GM21786 (cell line): ENCODE measurements around the gene SPEF2.

Source experiments
- ATAC-seq: cut with Tn5 transposase; IDR thresholded peaks from one replicate; pipeline ENCODE4 v1.9.1; 2021; ENCODE audit not compliant: unreplicated experiment

Gene SPEF2

DNA sequence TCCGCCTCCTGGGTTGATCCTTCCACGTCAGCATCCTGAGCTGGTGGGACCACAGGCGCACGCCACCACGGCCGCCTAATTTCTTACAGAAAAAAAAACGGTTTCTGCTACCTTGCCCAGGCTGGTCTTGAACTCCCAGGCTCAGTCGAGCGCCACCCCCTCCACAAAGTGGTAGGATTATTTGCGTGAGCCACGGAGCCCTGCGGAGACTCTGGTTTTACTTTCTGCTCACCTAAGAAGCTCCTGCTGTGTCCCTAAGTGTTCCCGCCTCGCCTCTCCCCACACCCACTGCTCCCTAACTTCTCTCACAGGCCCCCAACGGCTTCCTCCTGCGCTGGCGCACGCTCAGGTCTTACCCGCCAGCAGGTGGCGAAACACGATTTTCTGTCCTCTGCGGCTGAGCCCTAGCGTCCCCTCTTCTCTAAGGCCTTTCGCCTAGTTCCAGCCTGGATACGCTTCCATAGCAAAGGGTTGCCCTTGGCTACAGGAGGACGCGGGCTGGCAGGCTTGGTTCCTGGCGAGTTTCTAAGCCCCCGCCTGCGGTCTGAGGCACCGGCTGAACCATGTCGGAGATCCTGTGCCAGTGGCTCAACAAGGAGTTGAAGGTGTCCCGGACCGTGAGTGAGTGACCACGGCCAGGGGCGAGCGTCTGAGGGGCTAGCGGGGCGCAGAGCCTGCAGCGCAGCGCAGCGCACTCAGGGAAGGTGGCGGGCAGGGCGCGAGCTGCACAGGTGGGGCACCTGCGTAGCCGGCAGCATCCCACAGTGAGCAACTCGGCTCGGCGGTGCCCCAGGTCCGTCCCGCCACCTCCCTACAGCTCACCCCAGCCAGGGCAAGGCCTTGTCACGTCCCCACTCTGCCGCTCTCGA lies at the start of gene SPEF2:
Gene SPEF2 (plus strand): TSS at position 429 of the 869 bp plus-strand sequence. CDS start 135 bp downstream, at position 564.
- peak; percentile 92 for ATAC-seq

GRCh38 chr5:35575578-35575977 lies 42.1 kb upstream of the SPEF2 start:
- no peak for ATAC-seq

- ATAC-seq = no peak
These were observed 30.2 kb upstream of the SPEF2 start for GRCh38 chr5:35587419-35587818.

- ATAC-seq = no peak
These were observed 24.3 kb upstream of the SPEF2 start for GRCh38 chr5:35593338-35593737.

DNA sequence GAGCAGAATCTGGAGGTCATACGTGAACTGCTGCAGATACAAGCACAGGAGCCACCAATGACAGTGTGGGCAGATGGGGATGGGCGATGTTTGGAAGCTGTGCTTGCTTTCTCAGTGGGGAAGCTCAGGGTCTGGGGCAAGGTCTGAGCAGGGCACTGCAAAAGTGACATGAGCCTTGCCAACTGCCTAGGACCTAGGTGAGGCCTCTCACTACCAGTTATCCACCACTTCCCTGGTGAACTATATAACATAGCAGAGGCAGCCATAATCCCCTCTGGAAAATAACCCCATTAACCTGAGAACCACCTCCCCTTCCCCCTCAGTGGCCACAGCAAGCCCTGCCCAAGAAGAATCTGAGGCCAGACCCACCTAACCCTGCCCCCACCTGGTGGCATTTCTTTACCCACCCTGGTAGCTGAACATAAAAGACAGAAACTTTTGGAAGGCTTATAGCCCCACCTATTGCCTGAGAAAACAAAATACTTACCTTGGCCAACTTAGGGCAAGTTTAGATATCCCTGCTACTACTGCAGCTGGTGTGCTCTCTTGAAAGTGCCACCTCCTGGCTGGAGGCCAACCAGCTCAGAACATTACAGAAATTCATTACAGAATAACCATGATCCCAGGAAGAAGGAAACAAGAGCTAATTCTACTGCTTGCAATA lies 18.8 kb upstream of the SPEF2 start:
- ATAC-seq = no peak

GRCh38 chr5:35600591-35600990 lies 17.1 kb upstream of the SPEF2 start:
- no peak for ATAC-seq

GRCh38 chr5:35608881-35609779 lies 8.5 kb upstream of the SPEF2 start:
- no peak for ATAC-seq

DNA sequence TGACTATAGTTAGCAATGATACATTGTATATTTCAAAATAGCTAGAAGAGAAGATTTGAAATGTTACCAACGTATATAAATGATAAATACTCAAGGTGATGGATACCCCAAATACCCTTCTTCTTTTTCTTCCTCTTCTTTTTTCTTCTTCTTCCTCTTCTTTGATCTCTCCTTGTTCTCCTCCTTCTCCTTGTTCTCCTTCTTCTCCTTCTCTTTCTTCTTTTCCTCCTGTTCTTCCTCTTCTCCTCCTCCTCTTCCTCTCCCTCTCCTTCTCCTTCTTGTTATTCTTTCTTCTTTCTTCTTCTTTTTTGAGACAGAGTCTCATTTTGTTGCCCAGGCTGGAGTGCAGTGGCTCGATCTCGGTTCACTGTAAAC lies 616 bp upstream of the SPEF2 start:
- ATAC-seq = no peak

GRCh38 chr5:35618304-35618636 lies 607 bp downstream of the SPEF2 start:
- no peak for ATAC-seq

DNA sequence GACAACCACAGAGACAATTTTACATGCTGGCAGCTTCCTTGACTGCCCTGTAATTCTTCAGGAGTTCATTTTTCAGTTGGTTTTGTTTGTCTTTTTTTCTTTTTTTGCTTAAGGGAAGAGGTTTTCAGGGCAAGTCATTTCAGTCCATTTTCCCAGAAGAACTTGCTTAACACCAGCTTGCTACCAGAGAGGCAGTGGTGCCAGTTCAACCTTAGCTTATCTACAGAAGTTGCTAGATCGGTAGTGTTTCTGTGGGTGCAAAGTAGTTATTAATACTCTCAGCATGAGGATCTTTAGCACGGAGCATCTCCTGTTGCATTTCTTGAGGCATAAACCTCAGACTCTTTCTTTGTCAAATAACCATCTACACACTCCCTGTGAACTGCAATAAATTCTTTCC lies 1.1 kb downstream of the SPEF2 start:
- no peak for ATAC-seq

DNA sequence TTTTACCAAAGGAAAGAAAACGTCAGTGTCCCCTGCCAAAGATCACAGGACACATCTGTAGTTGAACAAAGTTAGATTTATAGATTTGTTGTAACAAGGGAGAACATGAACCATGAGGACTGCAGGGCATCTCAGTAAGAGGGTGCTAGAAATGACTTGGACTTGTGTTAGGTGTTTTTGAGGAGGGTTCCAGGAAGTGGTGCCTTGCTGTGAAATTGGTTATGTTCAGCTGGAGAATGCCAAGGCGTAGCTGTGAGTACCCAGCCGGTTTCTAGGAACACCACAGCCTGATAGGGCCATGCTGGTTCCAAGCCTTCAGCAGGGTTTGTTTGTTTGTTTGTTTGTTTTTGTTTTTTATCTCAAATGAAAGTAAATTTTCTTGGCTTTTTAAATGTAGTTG lies 5.3 kb downstream of the SPEF2 start:
- ATAC-seq = no peak

GRCh38 chr5:35623991-35624390 lies 6.3 kb downstream of the SPEF2 start:
- no peak for ATAC-seq

DNA sequence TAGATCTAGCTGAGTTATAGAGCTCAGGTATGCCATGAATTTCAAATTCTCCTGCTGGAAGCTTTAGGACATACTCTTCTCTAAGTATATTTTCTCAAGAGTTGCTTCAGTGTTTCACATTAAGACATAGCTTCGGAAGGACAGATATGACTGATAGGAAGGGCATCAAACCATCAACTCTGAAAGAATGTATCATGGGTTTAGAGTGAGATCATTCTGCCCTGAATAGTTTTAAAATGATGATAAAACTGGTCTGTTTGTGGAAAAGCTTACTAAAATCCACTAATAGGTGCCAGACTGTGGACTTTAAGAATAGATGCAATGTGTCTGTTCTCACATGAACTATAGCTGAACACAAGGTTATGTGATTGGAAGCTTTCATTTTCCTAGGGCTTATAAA lies 8.4 kb downstream of the SPEF2 start:
- no peak for ATAC-seq

- ATAC-seq = no peak
These were observed 8.9 kb downstream of the SPEF2 start for GRCh38 chr5:35626553-35626952.

- no peak for ATAC-seq
These were observed 16.7 kb downstream of the SPEF2 start for GRCh38 chr5:35634326-35634725.

DNA sequence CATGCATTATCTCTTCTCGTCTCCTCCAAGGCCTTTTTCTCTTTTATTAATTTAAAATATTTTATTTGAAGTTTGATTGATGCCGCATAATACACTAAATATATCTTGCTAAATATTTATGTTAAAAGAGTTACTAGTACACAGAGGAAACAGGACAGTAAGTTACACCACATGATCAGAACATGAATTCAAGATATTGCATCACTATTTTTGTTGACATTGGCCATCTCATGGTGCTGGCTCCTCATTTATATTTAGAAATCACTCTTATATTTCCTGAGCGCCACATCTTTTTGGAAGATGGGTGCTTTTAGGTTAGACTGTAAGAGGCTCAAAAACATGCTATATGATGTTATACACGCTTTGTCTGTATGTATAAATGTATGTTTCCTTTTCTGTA lies 23.0 kb downstream of the SPEF2 start:
- no peak for ATAC-seq

DNA sequence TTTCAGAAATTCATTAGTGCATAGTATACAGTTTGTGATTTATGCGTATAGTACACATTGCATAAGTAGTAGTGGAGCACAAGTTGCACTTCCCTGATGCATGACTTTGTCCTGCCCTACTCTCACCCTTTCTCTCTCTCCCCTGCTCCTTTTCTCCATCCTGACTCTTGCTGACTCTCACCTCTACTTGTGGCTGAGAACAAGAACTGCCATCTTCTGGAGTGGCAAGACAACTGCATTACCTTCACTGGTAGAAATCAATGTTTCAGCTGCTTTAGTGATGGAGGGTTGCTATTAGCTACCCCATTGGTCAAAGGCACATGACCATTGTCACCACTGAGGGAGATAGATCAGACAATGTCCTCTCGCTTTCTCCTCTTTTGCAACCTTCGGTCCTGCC lies 26.9 kb downstream of the SPEF2 start:
- ATAC-seq = no peak

GRCh38 chr5:35647128-35647527 lies 29.5 kb downstream of the SPEF2 start:
- no peak for ATAC-seq

DNA sequence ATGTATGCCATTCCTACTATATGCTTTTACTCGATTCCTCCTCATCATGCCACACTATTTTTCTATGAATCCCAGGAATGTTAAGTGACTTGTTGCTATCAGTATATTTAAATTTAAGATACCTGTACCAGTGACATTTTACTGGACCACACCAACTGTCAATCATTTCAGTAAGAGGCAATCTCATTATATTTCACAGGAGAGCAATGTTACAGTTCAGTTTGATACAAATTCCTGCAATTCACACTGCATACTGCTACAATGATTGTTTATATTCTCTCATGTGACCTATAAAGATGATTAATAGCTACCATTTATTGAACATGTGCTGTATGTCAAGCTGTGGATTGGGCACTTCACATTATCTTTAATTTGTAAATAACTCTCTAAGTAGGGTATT lies 30.0 kb downstream of the SPEF2 start:
- ATAC-seq = no peak

DNA sequence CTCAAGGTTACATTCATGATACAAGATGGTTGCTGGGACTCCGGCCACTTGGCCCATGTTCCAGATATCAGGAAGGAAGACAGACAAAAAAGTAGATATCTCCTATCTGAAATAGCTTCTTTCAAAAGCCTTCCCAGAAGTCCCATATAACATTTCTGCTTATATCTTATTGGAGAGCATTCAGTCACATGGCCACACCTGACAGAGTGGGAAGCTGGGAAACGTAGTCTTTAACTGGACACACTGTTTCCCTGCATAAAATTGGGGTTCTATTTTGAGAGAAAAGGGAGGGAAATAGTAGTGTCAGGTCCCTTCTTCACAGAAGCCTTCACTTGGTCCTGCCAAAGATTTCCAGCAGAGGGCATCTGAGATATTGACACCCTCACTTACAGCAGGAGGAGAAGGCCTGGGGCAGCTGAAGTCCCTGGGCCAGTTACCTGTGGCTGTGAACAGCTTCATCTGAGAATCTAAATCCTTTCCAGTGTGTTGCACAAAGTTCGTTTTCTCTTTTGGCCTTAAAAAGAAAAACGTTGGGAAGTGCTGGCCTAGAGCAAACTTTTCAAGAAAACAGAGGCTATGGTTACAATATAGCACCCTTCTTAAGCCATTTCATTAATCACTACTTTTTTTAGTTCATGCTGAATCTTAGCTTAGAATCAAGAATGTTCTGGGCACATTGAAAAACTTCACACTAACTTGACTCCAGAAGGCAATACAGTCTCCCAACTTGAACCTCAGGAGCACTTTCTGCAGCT lies 33.5 kb downstream of the SPEF2 start:
- ATAC-seq = no peak

- no peak for ATAC-seq
These were observed 39.1 kb downstream of the SPEF2 start for GRCh38 chr5:35656721-35657120.
